Panc1 (cell line): ENCODE results near the gene NTN3.

Source experiments
- POLR2AphosphoS5 ChIP-seq: IDR thresholded peaks from 2 replicates; pipeline ENCODE4 v1.6.1; 2012; ENCODE audit warnings: mild to moderate bottlenecking, low read depth, low read length, moderate library complexity
- SIN3A ChIP-seq: IDR thresholded peaks from 2 replicates; pipeline ENCODE4 v1.6.1; 2012; ENCODE audit warnings: low read depth, mild to moderate bottlenecking, low read length, moderate library complexity, borderline replicate concordance; ENCODE audit not compliant: insufficient read depth
- TCF7L2 ChIP-seq: IDR thresholded peaks from 2 replicates; pipeline ENCODE4 v1.6.1; 2011; ENCODE audit warnings: mild to moderate bottlenecking, low read depth, low read length, inconsistent platforms
- TF ChIP-seq, protein P1 (sequence below): fragments of 450-650 bp; IDR thresholded peaks from 2 replicates; pipeline ENCODE4 v1.5.1; 2017; ENCODE audit warnings: mild to moderate bottlenecking
- TF ChIP-seq, protein P2 (sequence below), 2 experiments: IDR thresholded peaks; 2 replicates each; pipeline ENCODE4 v1.6.1; 2011 to 2012; ENCODE audit warnings: low read depth in 2 of 2, control low read depth in 1 of 2, low read length in 1 of 2, mild to moderate bottlenecking in 1 of 2, moderate library complexity in 1 of 2; ENCODE audit not compliant: insufficient read depth in 1 of 2

- TF ChIP-seq, protein P1, sequence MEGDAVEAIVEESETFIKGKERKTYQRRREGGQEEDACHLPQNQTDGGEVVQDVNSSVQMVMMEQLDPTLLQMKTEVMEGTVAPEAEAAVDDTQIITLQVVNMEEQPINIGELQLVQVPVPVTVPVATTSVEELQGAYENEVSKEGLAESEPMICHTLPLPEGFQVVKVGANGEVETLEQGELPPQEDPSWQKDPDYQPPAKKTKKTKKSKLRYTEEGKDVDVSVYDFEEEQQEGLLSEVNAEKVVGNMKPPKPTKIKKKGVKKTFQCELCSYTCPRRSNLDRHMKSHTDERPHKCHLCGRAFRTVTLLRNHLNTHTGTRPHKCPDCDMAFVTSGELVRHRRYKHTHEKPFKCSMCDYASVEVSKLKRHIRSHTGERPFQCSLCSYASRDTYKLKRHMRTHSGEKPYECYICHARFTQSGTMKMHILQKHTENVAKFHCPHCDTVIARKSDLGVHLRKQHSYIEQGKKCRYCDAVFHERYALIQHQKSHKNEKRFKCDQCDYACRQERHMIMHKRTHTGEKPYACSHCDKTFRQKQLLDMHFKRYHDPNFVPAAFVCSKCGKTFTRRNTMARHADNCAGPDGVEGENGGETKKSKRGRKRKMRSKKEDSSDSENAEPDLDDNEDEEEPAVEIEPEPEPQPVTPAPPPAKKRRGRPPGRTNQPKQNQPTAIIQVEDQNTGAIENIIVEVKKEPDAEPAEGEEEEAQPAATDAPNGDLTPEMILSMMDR: no peak
- TF ChIP-seq SIN3A: no peak
- TF ChIP-seq POLR2AphosphoS5: no peak
- TF ChIP-seq TCF7L2: no peak
- TF ChIP-seq, protein P2, sequence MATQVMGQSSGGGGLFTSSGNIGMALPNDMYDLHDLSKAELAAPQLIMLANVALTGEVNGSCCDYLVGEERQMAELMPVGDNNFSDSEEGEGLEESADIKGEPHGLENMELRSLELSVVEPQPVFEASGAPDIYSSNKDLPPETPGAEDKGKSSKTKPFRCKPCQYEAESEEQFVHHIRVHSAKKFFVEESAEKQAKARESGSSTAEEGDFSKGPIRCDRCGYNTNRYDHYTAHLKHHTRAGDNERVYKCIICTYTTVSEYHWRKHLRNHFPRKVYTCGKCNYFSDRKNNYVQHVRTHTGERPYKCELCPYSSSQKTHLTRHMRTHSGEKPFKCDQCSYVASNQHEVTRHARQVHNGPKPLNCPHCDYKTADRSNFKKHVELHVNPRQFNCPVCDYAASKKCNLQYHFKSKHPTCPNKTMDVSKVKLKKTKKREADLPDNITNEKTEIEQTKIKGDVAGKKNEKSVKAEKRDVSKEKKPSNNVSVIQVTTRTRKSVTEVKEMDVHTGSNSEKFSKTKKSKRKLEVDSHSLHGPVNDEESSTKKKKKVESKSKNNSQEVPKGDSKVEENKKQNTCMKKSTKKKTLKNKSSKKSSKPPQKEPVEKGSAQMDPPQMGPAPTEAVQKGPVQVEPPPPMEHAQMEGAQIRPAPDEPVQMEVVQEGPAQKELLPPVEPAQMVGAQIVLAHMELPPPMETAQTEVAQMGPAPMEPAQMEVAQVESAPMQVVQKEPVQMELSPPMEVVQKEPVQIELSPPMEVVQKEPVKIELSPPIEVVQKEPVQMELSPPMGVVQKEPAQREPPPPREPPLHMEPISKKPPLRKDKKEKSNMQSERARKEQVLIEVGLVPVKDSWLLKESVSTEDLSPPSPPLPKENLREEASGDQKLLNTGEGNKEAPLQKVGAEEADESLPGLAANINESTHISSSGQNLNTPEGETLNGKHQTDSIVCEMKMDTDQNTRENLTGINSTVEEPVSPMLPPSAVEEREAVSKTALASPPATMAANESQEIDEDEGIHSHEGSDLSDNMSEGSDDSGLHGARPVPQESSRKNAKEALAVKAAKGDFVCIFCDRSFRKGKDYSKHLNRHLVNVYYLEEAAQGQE (IDR thresholded peaks at IDR 0.05; ENCODE audit: insufficient read depth in 1 of 2, low read depth in 2 of 2, low read length in 1 of 2): no peak
These were observed 1.4 kb downstream of the NTN3 start for GRCh38 chr16:2472488-2472864.
